SK-N-SH (cell line): ENCODE data around the gene VIPR2.

ENCODE experiments used
- CTCF ChIP-seq: fragments of 200-600 bp; sonication (generic); IDR thresholded peaks from 2 replicates; pipeline ENCODE4 v1.6.1; 2017; ENCODE audit warnings: antibody characterized with exemption, mild to moderate bottlenecking, moderate library complexity
- FOXJ3 ChIP-seq: sonication (generic); formaldehyde crosslinking; IDR thresholded peaks from 2 replicates; pipeline ENCODE4 v1.5.1; 2020; ENCODE audit warnings: mild to moderate bottlenecking, missing genetic modification reagents
- RCOR1 ChIP-seq: fragments of 150-350 bp; IDR thresholded peaks from 2 replicates; pipeline ENCODE4 v1.6.1; 2017; ENCODE audit warnings: antibody characterized with exemption, low read length
- YY1 ChIP-seq: IDR thresholded peaks from 2 replicates; pipeline ENCODE4 v1.4.0; 2012; ENCODE audit warnings: low read depth, mild to moderate bottlenecking

GRCh38 chr7:159127691-159128642, 16.7 kb downstream of the VIPR2 start:
- TF ChIP-seq YY1 (no peak), RCOR1 (no peak), FOXJ3 (CRISPR knock-in tag) (no peak), CTCF (no peak)
